ENCODE measurements around the gene UTP4. TPM values are rescaled to one million over a fixed set of nuclear protein-coding genes. Genes with fewer than 3 reads are reported as not detected.

UTP4 gene
- total RNA-seq = 16.1 and 18.1 TPM in 2 replicates
- 41.1 TPM for polyA plus RNA-seq (2012)

DNA sequence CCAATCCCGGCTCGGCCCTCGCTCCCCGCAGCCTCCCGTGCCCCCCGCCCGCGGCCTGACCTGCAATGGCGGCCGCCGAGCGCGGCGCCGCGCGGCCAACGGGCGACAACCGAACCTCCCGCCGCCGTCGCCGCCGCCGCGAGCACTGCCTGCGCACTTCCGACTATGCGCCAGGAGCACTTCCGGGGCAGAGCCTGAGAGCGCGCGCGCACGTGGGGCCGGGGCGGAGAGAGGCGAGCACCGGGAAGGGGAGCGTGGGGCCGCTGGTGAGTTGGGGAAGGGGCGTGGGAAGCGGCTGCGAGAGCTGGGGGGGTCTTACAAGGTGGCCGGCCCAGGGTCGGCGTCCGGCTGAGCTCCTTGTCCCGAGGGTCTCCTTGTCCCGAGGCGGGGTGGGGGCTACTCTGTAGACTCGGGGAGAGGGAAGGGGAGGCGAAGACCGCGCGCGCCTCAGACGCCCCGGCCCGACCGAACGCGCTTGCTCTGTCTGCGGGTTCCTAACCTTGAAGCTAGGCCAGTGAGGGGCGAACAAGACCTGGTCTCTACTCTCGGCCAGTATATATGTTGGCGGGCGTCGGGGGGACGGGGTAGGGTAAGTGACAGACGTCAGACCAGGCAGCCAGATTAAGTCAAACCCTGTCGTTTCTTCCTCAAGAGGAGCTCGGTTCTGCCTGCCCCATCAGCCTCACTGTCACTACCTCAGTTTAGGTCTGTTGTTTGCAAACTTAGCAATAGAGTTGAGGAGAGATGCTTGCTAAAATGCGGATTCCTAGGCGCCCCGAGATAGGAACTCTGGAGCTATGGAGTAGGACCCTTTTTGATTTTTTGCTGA is at the start of gene UTP4, which contains the start of gene CHTF8:
UTP4 (plus strand) TSS at position 226 of the 829 bp plus-strand sequence. CDS start 811 bp downstream, outside the sequence.
CHTF8 (minus strand) TSS at position 165 of the 829 bp plus-strand sequence. CDS start 11,130 bp downstream, outside the sequence.
- DNase-seq (ENCODE audit: low read depth) = peak; percentile 83

GRCh38 chr16:69083306-69083941 is 49.0 kb upstream of the UTP4 start:
- no peak for DNase-seq (ENCODE audit: low read depth)

DNA sequence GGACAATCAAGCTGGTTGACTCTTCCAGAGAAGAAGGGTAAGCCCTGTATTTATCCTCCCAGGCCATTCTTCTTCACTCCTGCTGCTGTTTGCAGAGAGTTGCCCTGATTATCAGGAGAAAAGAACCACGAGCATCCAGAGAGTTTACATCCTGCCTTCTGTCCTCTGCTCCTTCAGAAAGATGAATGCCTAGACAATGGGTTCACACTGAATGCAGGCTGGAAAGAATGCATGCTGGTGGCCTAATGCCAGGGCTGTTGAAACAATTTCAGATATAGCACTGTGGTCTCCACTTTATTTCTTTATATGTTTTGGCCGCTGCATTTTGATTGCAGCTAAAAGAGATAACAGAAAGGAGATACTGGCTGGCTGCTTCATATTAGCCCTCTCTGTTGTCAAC is 48.2 kb upstream of the UTP4 start:
- no peak for DNase-seq (ENCODE audit: low read depth)

DNA sequence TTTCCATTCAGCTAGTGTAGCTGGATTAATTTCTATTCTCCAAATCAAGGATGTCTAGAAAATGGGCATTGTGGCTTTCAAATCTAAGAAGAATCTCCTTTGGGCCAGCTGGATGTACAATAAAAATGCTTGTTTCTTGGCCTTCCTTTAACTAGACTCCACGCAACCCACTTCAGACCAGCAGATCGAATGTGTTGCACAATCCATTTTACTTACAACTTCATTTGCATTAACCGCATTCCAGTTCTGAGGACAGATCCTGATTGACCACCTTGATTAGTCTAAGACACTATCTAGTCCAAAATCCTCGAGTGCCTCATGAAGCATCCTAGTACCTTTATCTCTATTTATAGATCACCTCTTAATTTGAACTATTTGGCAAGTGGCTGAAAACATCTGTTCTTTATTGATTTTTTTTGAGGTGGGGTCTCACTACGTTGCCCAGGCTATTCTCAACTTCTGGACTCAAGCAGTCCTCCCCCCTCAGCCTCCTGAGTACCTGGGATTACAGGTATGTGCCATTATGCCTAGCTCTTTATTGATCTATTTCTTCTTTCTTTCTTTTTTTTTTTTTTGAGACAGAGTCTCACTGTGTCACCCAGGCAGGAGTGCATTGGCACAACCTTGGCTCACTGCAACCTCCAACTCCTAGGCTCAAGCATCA is 47.3 kb upstream of the UTP4 start:
- no peak for DNase-seq (ENCODE audit: low read depth)

DNA sequence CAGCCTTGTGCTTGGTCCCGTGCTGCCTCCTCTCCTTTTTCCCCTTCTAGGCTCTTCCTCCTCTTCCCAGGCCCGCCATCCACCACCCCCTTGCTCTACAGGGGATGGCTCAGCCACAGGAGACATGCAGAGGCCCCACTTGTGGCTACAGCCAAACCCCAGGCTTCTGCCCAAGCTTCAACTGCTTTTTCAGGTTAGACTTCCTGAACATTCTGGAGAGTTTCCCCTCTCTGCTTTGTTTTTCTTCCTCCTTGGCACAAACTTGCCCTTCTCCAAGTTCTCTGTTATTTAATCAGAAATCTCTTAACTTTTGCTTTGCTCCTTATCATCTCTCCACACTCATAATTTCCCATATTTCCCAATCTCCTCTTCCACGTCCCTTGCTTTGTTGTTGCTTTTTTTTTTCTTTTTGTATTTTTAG is 45.3 kb upstream of the UTP4 start:
- DNase-seq (ENCODE audit: low read depth) = no peak

DNA sequence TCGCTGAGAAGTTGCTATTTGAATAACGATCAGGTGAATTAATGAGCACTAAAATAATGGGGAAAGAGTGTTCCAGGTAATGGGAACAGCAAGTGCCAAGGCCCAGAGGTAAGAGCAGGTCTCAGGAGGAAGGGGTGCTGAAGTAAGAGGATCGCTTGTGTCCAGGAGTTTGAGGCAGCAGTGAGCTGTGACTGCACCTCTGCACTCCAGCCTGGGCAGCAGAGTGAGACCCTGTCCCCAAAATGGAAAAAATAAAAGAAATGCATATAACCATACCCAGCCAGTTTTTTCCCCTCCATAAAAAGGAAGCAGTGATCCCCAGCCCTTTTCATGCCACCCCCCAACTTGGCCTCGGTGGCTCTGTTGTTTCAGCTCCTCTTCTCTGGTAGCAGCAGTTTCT is 43.8 kb upstream of the UTP4 start:
- DNase-seq (ENCODE audit: low read depth) = no peak

GRCh38 chr16:69089091-69089910 is 43.1 kb upstream of the UTP4 start:
- no peak for DNase-seq (ENCODE audit: low read depth)

DNA sequence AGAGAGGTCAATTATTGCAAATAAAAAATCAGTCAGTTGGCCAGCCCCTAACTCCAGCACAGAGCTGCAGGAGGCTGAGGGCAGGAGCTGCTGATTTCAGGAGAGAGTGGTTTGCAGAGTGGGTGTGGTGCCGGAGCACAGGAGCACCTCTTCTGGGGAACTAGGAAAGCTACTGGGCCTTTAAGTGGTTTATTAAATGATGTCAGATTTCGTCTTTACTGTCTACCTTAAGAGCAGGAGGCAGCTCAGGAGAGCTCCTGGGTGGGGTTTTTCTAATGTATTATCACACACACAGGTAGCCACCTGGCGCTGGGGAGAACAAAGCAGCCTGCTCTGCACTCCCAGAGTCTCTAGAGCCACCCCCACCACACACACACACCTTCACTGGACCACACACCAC is 38.5 kb upstream of the UTP4 start:
- no peak for DNase-seq (ENCODE audit: low read depth)

- DNase-seq (ENCODE audit: low read depth) = no peak
These were observed 37.9 kb upstream of the UTP4 start for GRCh38 chr16:69094501-69094900.

DNA sequence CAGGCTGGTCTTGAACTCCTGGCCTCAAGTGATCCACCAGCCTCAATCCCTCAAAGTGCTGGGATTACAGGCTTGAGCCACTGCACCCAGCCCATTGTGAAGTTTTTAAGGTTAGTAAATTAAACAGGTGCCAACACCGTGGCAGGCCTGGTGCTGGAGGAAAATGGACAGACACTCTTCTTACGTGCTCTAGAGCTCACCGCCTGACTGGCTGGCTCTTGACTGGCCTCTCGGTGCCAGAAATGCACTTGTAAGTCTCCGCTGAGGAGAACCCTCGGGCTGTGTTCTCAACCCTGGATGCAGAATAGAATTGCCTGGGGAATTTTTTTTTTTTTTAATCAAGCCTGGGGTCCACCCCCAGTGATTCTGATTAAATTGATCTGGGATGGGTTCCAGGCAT is 37.3 kb upstream of the UTP4 start:
- no peak for DNase-seq (ENCODE audit: low read depth)

GRCh38 chr16:69100071-69100691 is 32.3 kb upstream of the UTP4 start:
- no peak for DNase-seq (ENCODE audit: low read depth)

DNA sequence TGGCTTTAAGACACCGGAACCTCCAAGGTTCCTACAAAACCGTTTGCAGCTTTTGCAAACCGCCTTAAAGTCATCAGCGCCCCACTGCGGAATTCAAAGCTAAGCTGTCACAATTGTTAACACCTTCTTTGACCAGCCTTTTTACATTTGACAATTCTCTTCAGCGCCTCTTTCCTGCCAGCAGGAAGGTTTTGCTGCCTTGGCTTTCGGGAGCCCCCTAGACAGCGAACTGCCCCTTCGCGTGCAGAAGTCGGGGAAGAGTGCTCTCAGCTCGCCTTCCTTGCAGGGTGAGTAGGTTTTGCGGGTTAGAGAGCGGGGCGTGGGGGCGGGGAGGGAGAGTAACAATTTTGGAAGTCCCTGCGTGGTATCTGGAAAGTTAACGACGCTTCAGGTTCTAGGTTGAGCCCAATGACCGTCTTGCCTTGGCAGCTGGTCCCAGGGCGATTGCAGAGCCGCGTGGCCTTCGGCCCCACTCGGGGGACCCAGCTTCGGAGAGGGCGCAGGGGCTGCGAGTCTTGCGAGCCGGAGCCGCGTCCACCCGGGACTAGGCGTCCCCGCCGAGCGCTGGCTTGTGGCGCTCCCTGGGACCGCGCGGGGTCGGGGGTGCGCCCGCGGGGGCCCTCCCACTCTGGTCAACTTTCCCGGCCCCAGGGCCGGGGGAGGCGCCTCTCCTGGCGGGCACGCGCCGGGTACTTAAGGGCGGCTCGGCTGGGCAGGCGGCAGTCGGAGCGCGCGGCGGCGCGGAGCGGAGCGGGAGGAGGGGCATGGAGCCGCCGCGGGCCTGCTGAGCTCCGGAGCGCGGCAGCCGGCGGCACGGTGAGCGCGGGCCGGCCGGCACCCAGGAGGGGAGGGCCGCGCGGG is 26.7 kb upstream of the UTP4 start, which contains the start of gene HAS3:
HAS3 (plus strand) TSS at position 153 of the 861 bp plus-strand sequence. CDS start 3,743 bp downstream, outside the sequence.
- peak; percentile 69 for DNase-seq (ENCODE audit: low read depth)

GRCh38 chr16:69106491-69107315 is 25.7 kb upstream of the UTP4 start:
- peak; percentile 21 for DNase-seq (ENCODE audit: low read depth)

- DNase-seq (ENCODE audit: low read depth) = no peak
These were observed 25.0 kb upstream of the UTP4 start for GRCh38 chr16:69107316-69107962.

- no peak for DNase-seq (ENCODE audit: low read depth)
These were observed 24.2 kb upstream of the UTP4 start for GRCh38 chr16:69108064-69108904.

DNA sequence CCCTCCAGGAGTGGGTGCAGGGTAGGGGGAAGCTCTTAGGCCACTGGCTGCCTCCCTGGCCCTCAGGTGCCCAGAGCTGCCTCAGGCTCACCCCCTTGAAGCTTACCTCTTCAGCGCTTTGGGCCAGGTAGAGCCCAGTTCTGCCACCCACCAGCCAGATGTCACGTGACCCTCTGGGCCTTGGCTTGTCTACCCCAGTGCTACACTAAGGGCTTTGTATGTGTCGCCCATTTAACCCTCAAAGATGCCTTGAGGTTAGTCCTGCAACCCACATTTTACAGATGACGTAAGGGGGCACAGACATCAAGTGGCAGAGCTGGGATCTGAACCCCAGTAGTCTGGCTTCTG is 23.6 kb upstream of the UTP4 start:
- no peak for DNase-seq (ENCODE audit: low read depth)
